GM12874 (cell line): Measurements from ENCODE around the gene DMXL2.

Source experiments
- TF ChIP-seq, protein P1 (sequence below): IDR thresholded peaks from 2 replicates; pipeline ENCODE4 v1.5.1; 2011; ENCODE audit warnings: low read depth, mild to moderate bottlenecking, control low read depth, low read length, moderate library complexity; ENCODE audit not compliant: insufficient read depth

Gene DMXL2

GRCh38 chr15:51576911-51577500, 45.6 kb downstream of the DMXL2 start:
- TF ChIP-seq, protein P1, sequence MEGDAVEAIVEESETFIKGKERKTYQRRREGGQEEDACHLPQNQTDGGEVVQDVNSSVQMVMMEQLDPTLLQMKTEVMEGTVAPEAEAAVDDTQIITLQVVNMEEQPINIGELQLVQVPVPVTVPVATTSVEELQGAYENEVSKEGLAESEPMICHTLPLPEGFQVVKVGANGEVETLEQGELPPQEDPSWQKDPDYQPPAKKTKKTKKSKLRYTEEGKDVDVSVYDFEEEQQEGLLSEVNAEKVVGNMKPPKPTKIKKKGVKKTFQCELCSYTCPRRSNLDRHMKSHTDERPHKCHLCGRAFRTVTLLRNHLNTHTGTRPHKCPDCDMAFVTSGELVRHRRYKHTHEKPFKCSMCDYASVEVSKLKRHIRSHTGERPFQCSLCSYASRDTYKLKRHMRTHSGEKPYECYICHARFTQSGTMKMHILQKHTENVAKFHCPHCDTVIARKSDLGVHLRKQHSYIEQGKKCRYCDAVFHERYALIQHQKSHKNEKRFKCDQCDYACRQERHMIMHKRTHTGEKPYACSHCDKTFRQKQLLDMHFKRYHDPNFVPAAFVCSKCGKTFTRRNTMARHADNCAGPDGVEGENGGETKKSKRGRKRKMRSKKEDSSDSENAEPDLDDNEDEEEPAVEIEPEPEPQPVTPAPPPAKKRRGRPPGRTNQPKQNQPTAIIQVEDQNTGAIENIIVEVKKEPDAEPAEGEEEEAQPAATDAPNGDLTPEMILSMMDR, result no peak

- TF ChIP-seq, protein P1, result no peak
Observed at GRCh38 chr15:51576286-51576850, 46.2 kb downstream of the DMXL2 start.

GRCh38 chr15:51575775-51576174, 46.8 kb downstream of the DMXL2 start:
- TF ChIP-seq, protein P1, result no peak

GRCh38 chr15:51561271-51561670, 61.3 kb downstream of the DMXL2 start:
- TF ChIP-seq, protein P1, result no peak

GRCh38 chr15:51558876-51559275, 63.7 kb downstream of the DMXL2 start:
- TF ChIP-seq, protein P1, result no peak

DNA sequence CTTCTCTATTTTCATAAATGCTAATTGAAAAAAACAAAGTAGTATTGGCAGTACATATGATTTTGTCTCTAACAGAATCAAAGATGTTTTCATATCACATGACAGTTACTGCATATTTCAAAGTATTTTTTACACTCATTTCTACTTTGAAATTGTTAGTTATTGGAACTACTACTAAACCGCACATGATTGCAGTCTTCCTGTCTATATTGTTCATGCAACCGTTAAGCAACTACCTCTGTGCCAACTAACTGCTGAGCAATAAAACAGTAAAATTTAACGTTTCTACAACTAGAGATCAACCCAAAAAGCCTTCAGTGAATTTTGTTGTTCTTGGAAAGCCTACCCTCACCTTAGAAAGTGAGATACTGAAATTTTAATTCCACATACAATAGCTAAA, 64.2 kb downstream of the DMXL2 start:
- TF ChIP-seq, protein P1, result no peak

DNA sequence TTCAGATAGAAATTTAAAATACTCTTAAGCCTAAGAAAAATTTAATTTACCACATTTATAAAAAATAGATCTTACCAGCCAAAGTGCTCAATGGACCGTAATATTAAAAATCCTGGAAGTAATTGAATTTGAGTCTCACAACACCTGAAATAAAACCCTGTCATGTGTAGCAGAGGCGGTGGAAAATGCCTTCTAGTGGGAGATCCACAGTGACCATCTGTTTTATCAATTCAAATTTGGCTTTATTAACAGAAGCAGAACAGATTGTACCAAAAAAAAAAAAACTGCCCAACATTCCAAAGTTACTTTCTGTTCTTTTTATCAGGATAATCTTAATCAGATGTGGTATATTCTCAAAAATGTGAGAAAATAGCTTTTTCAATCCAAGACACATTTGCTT, 71.7 kb downstream of the DMXL2 start:
- TF ChIP-seq, protein P1, result no peak
